GM12872 (cell line): Measurements from ENCODE around the gene WDR64.

Source experiments
- TF ChIP-seq, protein P1 (sequence below): IDR thresholded peaks from 3 replicates; pipeline ENCODE4 v1.5.1; 2011; ENCODE audit warnings: low read depth, mild to moderate bottlenecking, low read length, moderate library complexity; ENCODE audit not compliant: insufficient read depth

WDR64 gene

DNA sequence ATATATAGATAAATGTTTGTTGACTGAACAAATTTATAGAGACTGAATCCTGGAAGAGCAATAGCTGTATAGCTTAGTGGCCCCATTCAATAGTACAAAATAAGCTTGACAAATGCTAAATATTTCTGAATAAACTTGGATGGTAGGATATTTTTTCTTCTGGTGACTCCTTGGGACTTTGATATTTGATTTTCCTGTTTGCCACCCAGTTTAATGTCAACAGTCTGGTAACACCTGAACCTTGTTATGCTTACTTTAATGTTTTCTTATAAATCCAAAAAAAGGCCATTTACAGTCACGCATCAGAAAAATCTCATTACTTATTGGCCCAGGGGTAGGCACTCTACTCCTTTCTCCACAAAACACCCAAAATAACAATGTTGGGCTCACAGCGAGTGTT lies 30.8 kb downstream of the WDR64 start:
- TF ChIP-seq, protein P1, sequence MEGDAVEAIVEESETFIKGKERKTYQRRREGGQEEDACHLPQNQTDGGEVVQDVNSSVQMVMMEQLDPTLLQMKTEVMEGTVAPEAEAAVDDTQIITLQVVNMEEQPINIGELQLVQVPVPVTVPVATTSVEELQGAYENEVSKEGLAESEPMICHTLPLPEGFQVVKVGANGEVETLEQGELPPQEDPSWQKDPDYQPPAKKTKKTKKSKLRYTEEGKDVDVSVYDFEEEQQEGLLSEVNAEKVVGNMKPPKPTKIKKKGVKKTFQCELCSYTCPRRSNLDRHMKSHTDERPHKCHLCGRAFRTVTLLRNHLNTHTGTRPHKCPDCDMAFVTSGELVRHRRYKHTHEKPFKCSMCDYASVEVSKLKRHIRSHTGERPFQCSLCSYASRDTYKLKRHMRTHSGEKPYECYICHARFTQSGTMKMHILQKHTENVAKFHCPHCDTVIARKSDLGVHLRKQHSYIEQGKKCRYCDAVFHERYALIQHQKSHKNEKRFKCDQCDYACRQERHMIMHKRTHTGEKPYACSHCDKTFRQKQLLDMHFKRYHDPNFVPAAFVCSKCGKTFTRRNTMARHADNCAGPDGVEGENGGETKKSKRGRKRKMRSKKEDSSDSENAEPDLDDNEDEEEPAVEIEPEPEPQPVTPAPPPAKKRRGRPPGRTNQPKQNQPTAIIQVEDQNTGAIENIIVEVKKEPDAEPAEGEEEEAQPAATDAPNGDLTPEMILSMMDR = no peak

GRCh38 chr1:241684108-241684507 lies 32.0 kb downstream of the WDR64 start:
- TF ChIP-seq, protein P1 = no peak

DNA sequence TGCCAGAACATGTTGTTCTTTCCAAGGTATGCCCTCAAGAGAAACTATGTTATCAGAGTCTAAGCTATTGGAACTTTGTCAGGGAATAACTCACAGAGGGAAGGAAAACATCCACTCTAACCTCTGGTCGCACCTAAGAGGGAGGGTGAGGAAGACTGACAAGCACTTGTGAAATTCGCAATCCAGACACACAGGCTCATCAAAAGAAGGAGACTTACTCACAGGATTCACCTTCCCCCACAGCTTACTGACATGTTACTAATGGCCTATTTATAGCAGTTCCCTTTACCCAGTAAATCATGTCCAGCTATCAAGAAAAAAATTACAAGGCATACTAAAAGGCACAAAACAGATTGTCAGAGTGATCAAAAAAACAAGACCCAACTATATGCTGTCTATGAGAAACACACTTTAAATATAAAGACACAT lies 36.9 kb downstream of the WDR64 start:
- TF ChIP-seq, protein P1 = no peak

DNA sequence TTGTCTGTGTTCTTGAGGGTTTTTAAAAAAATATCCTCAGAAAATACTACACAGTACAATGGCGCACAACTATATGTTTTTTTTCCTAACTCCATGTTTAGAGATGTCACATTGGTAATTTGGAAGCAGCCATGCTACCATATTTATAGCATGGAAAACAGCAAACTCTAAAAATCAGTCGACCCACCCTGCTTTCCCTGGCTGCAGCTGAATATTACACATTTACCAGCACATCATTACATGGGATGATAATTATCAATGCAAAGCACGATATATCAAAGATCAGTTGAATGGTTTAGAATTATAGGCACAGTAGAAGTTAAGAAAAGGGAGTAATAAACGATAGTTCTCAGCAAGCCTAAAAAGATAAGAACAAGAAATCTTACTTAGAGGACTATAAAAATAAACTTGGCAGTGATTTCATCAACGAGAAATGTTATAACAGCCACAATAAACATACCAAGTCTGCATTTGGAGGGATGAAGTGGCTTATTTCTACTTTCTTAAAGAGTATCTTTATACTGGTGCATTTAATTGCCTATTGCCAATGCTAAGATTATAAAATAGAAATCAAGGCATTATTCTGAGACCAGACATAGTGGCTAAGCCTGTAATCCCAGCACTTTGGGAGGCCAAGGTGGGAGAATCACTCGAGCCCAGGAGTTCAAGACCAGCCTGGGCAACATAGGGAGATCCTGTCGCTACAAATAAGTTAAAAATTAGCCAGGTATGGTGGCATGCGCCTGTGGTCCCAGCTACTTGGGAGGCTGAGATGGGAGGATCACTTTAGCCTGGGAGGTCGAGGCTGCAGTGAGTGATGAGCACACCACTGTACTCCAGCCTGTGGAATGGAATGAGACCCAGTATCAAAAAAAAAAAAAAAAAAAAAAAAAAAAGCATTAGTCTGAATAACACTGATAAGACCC lies 43.4 kb downstream of the WDR64 start:
- TF ChIP-seq, protein P1 = no peak

DNA sequence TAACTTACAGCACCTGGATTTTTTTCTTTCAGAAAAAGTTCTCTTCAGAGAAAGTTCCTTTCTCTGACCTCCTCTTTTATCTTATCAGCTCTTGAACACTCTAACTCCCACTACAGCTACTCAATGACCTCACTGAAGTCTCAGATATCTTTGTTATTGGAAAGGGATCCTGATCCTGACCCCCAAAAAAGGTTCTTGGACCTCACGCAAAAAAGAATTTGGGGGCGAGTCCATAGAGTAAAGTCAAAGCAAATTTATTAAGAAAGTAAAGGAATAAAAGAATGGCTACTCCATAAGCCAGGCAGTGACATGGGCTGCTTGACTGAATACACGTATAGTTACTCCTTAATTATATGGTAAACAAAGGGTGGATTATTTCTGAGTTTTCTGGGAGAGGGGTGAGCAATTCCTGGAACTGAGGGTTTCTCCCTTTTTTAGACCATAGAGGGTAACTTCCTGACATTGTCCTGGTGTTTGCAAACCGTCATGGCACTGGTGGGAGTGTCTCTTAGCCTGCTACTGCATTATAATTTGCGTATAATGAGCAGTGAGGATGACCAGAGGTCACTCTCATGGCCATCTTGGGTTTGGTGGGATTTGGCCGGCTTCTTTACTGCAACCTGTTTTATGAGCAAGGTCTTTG lies 44.2 kb downstream of the WDR64 start:
- TF ChIP-seq, protein P1 = no peak

DNA sequence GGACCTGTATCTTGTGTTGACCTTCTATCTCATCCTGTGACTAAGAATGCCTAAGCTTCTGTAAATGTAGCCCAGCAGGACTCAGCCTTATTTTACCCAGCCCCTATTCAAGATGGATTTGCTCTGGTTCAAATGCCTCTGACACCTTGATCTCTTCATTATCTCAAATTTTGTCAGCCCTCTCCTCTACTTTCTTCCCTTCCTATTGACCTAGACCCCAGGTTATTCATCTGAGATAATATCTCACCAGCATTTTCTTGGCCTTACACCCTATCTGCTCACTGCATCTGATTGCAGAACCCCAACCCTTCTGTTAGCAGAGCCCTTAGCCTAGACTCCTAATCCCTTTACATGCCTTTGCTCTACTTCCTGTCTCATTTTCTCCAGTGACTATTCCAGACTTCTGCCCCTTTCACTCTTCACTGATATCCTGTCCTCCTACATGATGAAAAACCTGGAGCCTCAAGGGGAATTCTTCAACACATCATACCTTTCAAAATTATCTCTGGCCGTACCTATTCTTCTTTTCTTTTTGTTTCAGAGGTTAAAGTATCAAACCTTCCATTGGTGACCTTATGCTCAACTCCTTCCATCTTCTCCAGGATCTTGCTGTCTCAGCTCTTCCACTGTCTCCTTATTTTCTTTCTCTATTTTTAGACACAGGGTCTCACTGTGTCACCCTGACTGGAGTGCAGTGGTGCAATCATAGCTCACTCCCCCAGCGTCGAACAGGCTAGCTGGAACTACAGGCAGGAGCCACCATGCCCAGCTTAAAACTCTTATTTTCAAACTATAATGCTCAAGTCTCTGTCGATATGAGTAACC lies 44.9 kb downstream of the WDR64 start:
- TF ChIP-seq, protein P1 = no peak

GRCh38 chr1:241697640-241698018 lies 45.5 kb downstream of the WDR64 start:
- TF ChIP-seq, protein P1 = no peak
